ENCODE data around the gene MAGI2.
A peak's percentile ranks its signal among the peaks of the same experiment; 100 is the strongest.
"Not testable (repeated sequence)": the region's sequence is repeated elsewhere in the genome, so short reads cannot be mapped to it uniquely, and the experiment has no call there.

The MAGI2 gene

GRCh38 chr7:78516450-78516849, 937.0 kb downstream of the MAGI2 start:
- H3K4me1 ChIP-seq (ENCODE audit: control insufficient read depth, low read length): no peaks in the 10 kb centered on the region
- H4K20me1 ChIP-seq (ENCODE audit: control insufficient read depth, insufficient read depth, low read depth, low read length): no peaks in the 10 kb centered on the region
- no peak for TF ChIP-seq EZH2phosphoT487 (IDR thresholded peaks at IDR 0.05; ENCODE audit: borderline replicate concordance, low read length)
- no peak for TF ChIP-seq CTCF (IDR thresholded peaks at IDR 0.05; ENCODE audit: low read depth, low read length, poor library complexity, severe bottlenecking)
- H3K36me3 ChIP-seq (ENCODE audit: control insufficient read depth, low read length): no peaks in the 10 kb centered on the region
- no peaks in the 10 kb centered on the region for H3K27me3 ChIP-seq (ENCODE audit: control insufficient read depth, low read length)
- no peak overlapping the region for H3K4me2 ChIP-seq (ENCODE audit: low read length)
- no peak overlapping the region for H3K4me3 ChIP-seq (ENCODE audit: low read length)
- no peaks in the 10 kb centered on the region for H3K9me2 ChIP-seq (replicated peaks; ENCODE audit: control insufficient read depth, low read length)
- H3F3A ChIP-seq (ENCODE audit: control insufficient read depth, insufficient read depth): no peaks in the 10 kb centered on the region
- H3K9me3 ChIP-seq (ENCODE audit: control insufficient read depth, insufficient read depth, low read length): no peaks in the 10 kb centered on the region
- no peak overlapping the region for H3K27ac ChIP-seq (ENCODE audit: low read depth, low read length)
- H3K79me2 ChIP-seq (ENCODE audit: control insufficient read depth, low read length): no peaks in the 10 kb centered on the region

- no peaks in the 10 kb centered on the region for H3K9me2 ChIP-seq (replicated peaks; ENCODE audit: control insufficient read depth, low read length)
- no peak overlapping the region for H3K27ac ChIP-seq (ENCODE audit: low read depth, low read length)
- no peak for TF ChIP-seq CTCF (IDR thresholded peaks at IDR 0.05; ENCODE audit: low read depth, low read length, poor library complexity, severe bottlenecking)
- no peak for TF ChIP-seq EZH2phosphoT487 (IDR thresholded peaks at IDR 0.05; ENCODE audit: borderline replicate concordance, low read length)
Observed at GRCh38 chr7:78514634-78515033, 938.8 kb downstream of the MAGI2 start.

DNA sequence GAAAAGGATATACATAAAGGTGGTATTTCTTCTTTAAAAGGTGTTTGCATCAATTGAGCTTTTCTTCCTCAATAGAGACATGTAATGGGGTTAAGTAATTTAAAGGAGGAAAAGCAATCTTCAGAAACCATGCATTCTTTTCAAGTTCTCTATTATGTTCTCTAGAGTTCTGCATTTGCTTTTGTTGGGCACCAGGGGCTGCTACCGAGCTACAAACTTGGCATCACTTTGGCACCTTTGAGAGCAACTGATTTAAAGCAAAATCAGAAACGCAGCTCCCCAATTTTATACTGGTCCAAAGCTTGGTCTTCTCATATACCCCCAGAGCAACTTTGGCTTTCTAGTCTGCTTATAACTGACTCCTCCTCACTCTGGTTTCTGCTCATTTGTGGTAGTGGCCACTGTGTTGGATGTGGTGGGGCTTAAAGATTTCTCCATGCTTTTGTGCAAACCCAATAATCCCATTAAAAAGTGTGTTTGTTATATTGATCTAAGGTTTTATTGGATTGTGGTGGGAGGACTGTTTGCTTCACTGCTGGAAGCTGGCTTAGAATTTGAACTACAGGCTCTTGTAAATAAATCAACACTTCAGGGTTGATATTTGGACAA, 942.8 kb downstream of the MAGI2 start:
- H3K9me3 ChIP-seq (ENCODE audit: control insufficient read depth, insufficient read depth, low read length): no peaks in the 10 kb centered on the region
- H4K20me1 ChIP-seq (ENCODE audit: control insufficient read depth, insufficient read depth, low read depth, low read length): no peaks in the 10 kb centered on the region
- no peak overlapping the region for H3K4me2 ChIP-seq (ENCODE audit: low read length)
- no peaks in the 10 kb centered on the region for H3K27me3 ChIP-seq (ENCODE audit: control insufficient read depth, low read length)
- no peaks in the 10 kb centered on the region for H3K9me2 ChIP-seq (replicated peaks; ENCODE audit: control insufficient read depth, low read length)
- H3K36me3 ChIP-seq (ENCODE audit: control insufficient read depth, low read length): no peaks in the 10 kb centered on the region
- H3K27ac ChIP-seq (ENCODE audit: low read depth, low read length): no peak overlapping the region
- no peak overlapping the region for H3K4me3 ChIP-seq (ENCODE audit: low read length)
- no peaks in the 10 kb centered on the region for H3F3A ChIP-seq (ENCODE audit: control insufficient read depth, insufficient read depth)
- H3K4me1 ChIP-seq (ENCODE audit: control insufficient read depth, low read length): no peaks in the 10 kb centered on the region
- H3K79me2 ChIP-seq (ENCODE audit: control insufficient read depth, low read length): no peaks in the 10 kb centered on the region
- TF ChIP-seq EZH2phosphoT487 (IDR thresholded peaks at IDR 0.05; ENCODE audit: borderline replicate concordance, low read length) (no peak), CTCF (IDR thresholded peaks at IDR 0.05; ENCODE audit: low read depth, low read length, poor library complexity, severe bottlenecking) (peak; percentile 70)

More at GRCh38 chr7:78514634-78515033, 938.8 kb downstream of the MAGI2 start:
- Histone ChIP-seq H3K9me3 (ENCODE audit: control insufficient read depth, insufficient read depth, low read length) (no peaks in the 10 kb centered on the region), H3K4me2 (ENCODE audit: low read length) (no peak overlapping the region), H4K20me1 (ENCODE audit: control insufficient read depth, insufficient read depth, low read depth, low read length) (no peaks in the 10 kb centered on the region), H3K79me2 (ENCODE audit: control insufficient read depth, low read length) (no peaks in the 10 kb centered on the region), H3K36me3 (ENCODE audit: control insufficient read depth, low read length) (no peaks in the 10 kb centered on the region), H3K4me3 (ENCODE audit: low read length) (no peak overlapping the region), H3F3A (ENCODE audit: control insufficient read depth, insufficient read depth) (no peaks in the 10 kb centered on the region), H3K4me1 (ENCODE audit: control insufficient read depth, low read length) (no peaks in the 10 kb centered on the region), H3K27me3 (ENCODE audit: control insufficient read depth, low read length) (no peaks in the 10 kb centered on the region)

GRCh38 chr7:78503301-78503700, 950.2 kb downstream of the MAGI2 start:
- not testable (repeated sequence) for H3K27me3 ChIP-seq (ENCODE audit: control insufficient read depth, low read length); H3K36me3 ChIP-seq (ENCODE audit: control insufficient read depth, low read length); H3K27ac ChIP-seq (ENCODE audit: low read depth, low read length); H3K9me2 ChIP-seq (replicated peaks; ENCODE audit: control insufficient read depth, low read length); H3K9me3 ChIP-seq (ENCODE audit: control insufficient read depth, insufficient read depth, low read length); H4K20me1 ChIP-seq (ENCODE audit: control insufficient read depth, insufficient read depth, low read depth, low read length); H3F3A ChIP-seq (ENCODE audit: control insufficient read depth, insufficient read depth); H3K4me2 ChIP-seq (ENCODE audit: low read length); H3K4me3 ChIP-seq (ENCODE audit: low read length); H3K4me1 ChIP-seq (ENCODE audit: control insufficient read depth, low read length); H3K79me2 ChIP-seq (ENCODE audit: control insufficient read depth, low read length)
